GM12878 (cell line): ENCODE measurements around the gene KCNA3. TPM values are rescaled to one million over a fixed set of nuclear protein-coding genes. Genes with fewer than 3 reads are reported as not detected.
A peak's percentile ranks its signal among the peaks of the same experiment; 100 is the strongest.

Experiments
- ATAC-seq: fragments of 200-7000 bp; cut with Tn5 transposase; 3 replicates; pipeline ENCODE4 v1.9.1; 2020; ENCODE audit warnings: mild to moderate bottlenecking, moderate library complexity
- BruUV-seq: library from RNA; stranded (reverse); fragments of 400-500 nt; replicated peaks from 2 replicates; lab custom pipeline; 2021; lab: Mats Ljungman, UMichigan
- CTCF ChIA-PET: fragments of 300-600 bp; sonication (Branson Sonifier 250); formaldehyde crosslinking; extraction: SDS; loops from one replicate; lab custom pipeline; 2021; ENCODE audit warnings: inconsistent platforms; lab: Yijun Ruan, JAX
- POLR2A ChIA-PET: fragments of 350-600 bp; formaldehyde crosslinking; extraction: SDS; loops from one replicate; lab custom pipeline; 2021; ENCODE audit warnings: inconsistent platforms; lab: Charles Lee
- RAD21 ChIA-PET: fragments of 300-600 bp; sonication (Branson Sonifier 250); formaldehyde crosslinking; loops from one replicate; lab custom pipeline; 2023; ENCODE audit warnings: antibody characterized with exemption; ENCODE audit not compliant: unreplicated experiment; lab: Charles Lee
- SMC1A ChIA-PET: fragments of 300-600 bp; sonication (Branson Sonifier 250); formaldehyde crosslinking; loops from one replicate; lab custom pipeline; 2023; ENCODE audit not compliant: unreplicated experiment, uncharacterized antibody; lab: Charles Lee
- DNase-seq: peaks from one replicate; pipeline ENCODE4 v3.0.0-alpha.2; 2011; ENCODE audit warnings: low read depth, low spot score
- FAIRE-seq: peaks from 3 replicates; lab custom pipeline; 2011; peaks lifted over from hg19 to GRCh38; lab: Jason Lieb, UNC
- H2AFZ ChIP-seq: 2 replicates; pipeline ENCODE4 v1.6.0; 2011; ENCODE audit warnings: low read depth, low read length, control low read depth; ENCODE audit not compliant: control insufficient read depth
- H3K27ac ChIP-seq: 2 replicates; pipeline ENCODE4 v1.5.1; 2011; ENCODE audit warnings: control low read depth; ENCODE audit not compliant: control insufficient read depth, insufficient read depth
- H3K27me3 ChIP-seq, 2 experiments: replicated peaks in 1 of 2; 2 replicates each; pipeline versions ENCODE4 v1.6.0 to v1.6.1; 2011; ENCODE audit warnings: low read length in 1 of 2; ENCODE audit not compliant: control insufficient read depth in 2 of 2, insufficient read depth in 2 of 2
- H3K36me3 ChIP-seq, 2 experiments: 2 replicates each; pipeline ENCODE4 v1.5.1; 2011; ENCODE audit warnings: low read length in 1 of 2; ENCODE audit not compliant: control insufficient read depth in 2 of 2, insufficient read depth in 2 of 2
- H3K4me1 ChIP-seq: 2 replicates; pipeline ENCODE4 v1.6.1; 2011; ENCODE audit warnings: mild to moderate bottlenecking, low read length, moderate library complexity, mixed read lengths; ENCODE audit not compliant: control insufficient read depth, insufficient read depth
- H3K4me2 ChIP-seq: 2 replicates; pipeline ENCODE4 v1.6.0; 2011; ENCODE audit warnings: control low read depth; ENCODE audit not compliant: control insufficient read depth, insufficient read depth
- H3K4me3 ChIP-seq: fragments of 200-600 bp; sonication (generic); 2 replicates; pipeline ENCODE4 v1.5.1; 2016
- H3K79me2 ChIP-seq: 2 replicates; pipeline ENCODE4 v1.6.0; 2011; ENCODE audit warnings: low read length; ENCODE audit not compliant: control insufficient read depth, insufficient read depth
- H3K9ac ChIP-seq: 2 replicates; pipeline ENCODE4 v1.8.0; 2011; ENCODE audit warnings: low read length, control low read depth, mixed read lengths; ENCODE audit not compliant: control insufficient read depth, insufficient read depth
- H3K9me3 ChIP-seq: replicated peaks from 3 replicates; pipeline ENCODE4 v1.5.1; 2011; ENCODE audit warnings: mild to moderate bottlenecking, low read length; ENCODE audit not compliant: control insufficient read depth, insufficient read depth
- H4K20me1 ChIP-seq: 2 replicates; pipeline ENCODE4 v1.6.0; 2011; ENCODE audit not compliant: control insufficient read depth, insufficient read depth
- BCL3 ChIP-seq: IDR thresholded peaks from 2 replicates; pipeline ENCODE4 v1.6.1; 2011; ENCODE audit warnings: borderline replicate concordance, low read depth, mild to moderate bottlenecking, moderate library complexity, low read length; ENCODE audit not compliant: insufficient read depth, poor library complexity, severe bottlenecking
- FOS ChIP-seq: IDR thresholded peaks from 3 replicates; pipeline ENCODE4 v1.6.1; 2011; ENCODE audit warnings: borderline replicate concordance; ENCODE audit not compliant: insufficient read length; ENCODE audit errors: extremely low read depth
- FOXM1 ChIP-seq: IDR thresholded peaks from 2 replicates; pipeline ENCODE4 v1.6.1; 2012; ENCODE audit warnings: low read depth, mild to moderate bottlenecking, inconsistent platforms, low read length, moderate library complexity
- IRF3 ChIP-seq: fragments of 450-650 bp; IDR thresholded peaks from 2 replicates; pipeline ENCODE4 v1.6.1; 2014; ENCODE audit warnings: mild to moderate bottlenecking
- KDM1A ChIP-seq: fragments of 200-600 bp; sonication (generic); IDR thresholded peaks from 2 replicates; pipeline ENCODE4 v1.6.1; 2016; ENCODE audit warnings: borderline replicate concordance
- MYB ChIP-seq: fragments of 150-350 bp; IDR thresholded peaks from 2 replicates; pipeline ENCODE4 v1.6.1; 2014; ENCODE audit warnings: mild to moderate bottlenecking, low read depth, low read length, borderline replicate concordance
- NFIC ChIP-seq: IDR thresholded peaks from 2 replicates; pipeline ENCODE4 v1.6.1; 2012; ENCODE audit warnings: low read depth, mild to moderate bottlenecking, inconsistent platforms, low read length, moderate library complexity
- NR2C1 ChIP-seq: fragments of 450-650 bp; IDR thresholded peaks from 2 replicates; pipeline ENCODE4 v1.6.1; 2017; ENCODE audit warnings: antibody characterized with exemption, mild to moderate bottlenecking, moderate library complexity
- POLR2AphosphoS5 ChIP-seq: IDR thresholded peaks from 2 replicates; pipeline ENCODE4 v1.6.1; 2011; ENCODE audit warnings: mild to moderate bottlenecking, low read length, inconsistent platforms
- RUNX3 ChIP-seq: IDR thresholded peaks from 2 replicates; pipeline ENCODE4 v1.6.1; 2012; ENCODE audit warnings: low read length, inconsistent platforms
- SIN3A ChIP-seq: IDR thresholded peaks from 2 replicates; pipeline ENCODE4 v1.6.1; 2012; ENCODE audit warnings: low read depth, low read length, improper control_type of control experiment
- SIX5 ChIP-seq: IDR thresholded peaks from 2 replicates; pipeline ENCODE4 v1.6.1; 2011; ENCODE audit warnings: mild to moderate bottlenecking, low read depth, low read length, moderate library complexity; ENCODE audit not compliant: severe bottlenecking
- SRF ChIP-seq, 2 experiments: IDR thresholded peaks; 2 replicates each; pipeline ENCODE4 v1.6.1; 2011; ENCODE audit warnings: low read depth in 2 of 2, low read length in 2 of 2, mild to moderate bottlenecking in 1 of 2, moderate library complexity in 1 of 2
- ZBED1 ChIP-seq: IDR thresholded peaks from 2 replicates; pipeline ENCODE4 v1.6.1; 2016; ENCODE audit warnings: borderline replicate concordance
- WGBS: methylation state at CpG from one replicate; pipeline ENCODE4 v1.1.6; 2016; ENCODE audit warnings: low lambda C conversion rate; ENCODE audit not compliant: insufficient replicate concordance, insufficient coverage; ENCODE audit errors: missing lambda C conversion rate; 5-methylcytosine and 5-hydroxymethylcytosine counted together
- in situ Hi-C: fragments of 300-500 bp; cut with MboI; formaldehyde crosslinking; loops from 9 replicates; pipeline ENCODE4 v1.14.3; 2018; ENCODE audit warnings: mixed read lengths
- intact Hi-C: fragments of 100-400 bp; cut with micrococcal nuclease; formaldehyde crosslinking; loops from one replicate; pipeline ENCODE4 v1.14.2; 2022; ENCODE audit not compliant: unreplicated experiment
- polyA plus RNA-seq, 11 experiments: library from polyadenylated mRNA; depleted of rRNA in 4 of 11; unstranded in 6 of 11; stranded (reverse) in 5 of 11; fragments of >200 nt; fragmentation: Nextera tagmentation in 4 of 11; fragmentation: Illumina TruSeq in 1 of 11; extraction: Ambion mirVana in 4 of 11; extraction: Trizol in 1 of 11; gene quantifications; 1 replicate in 1 of 11; 2 replicates in 10 of 11; pipeline versions ENCODE4 v1.2.1 to v1.2.3, GENCODE V29; 2011 to 2016; ENCODE audit warnings: inconsistent platforms in 2 of 11, missing spikeins in 2 of 11, low read depth in 1 of 11
- total RNA-seq, 4 experiments: library from RNA; depleted of rRNA in 3 of 4; stranded (reverse); fragments of >200 nt in 3 of 4; fragmentation: Illumina TruSeq in 1 of 4; extraction: Trizol in 1 of 4; gene quantifications; 2 replicates each; pipeline versions ENCODE4 v1.2.1 to v1.2.3, GENCODE V29; 2013 to 2021

Gene KCNA3
- total and polyA plus RNA-seq, 10 of the 15 experiments (the other 5 are each of a cell fraction or from before 2014, with no cell fraction given), result 0.10 to 3.3 (median 1.7) TPM

GRCh38 chr1:110648417-110648816 is 26.3 kb downstream of the KCNA3 start:
- Histone ChIP-seq H3K27me3 (no peaks in the 10 kb centered on the region), H3K36me3 (no peaks in the 10 kb centered on the region), H4K20me1 (no peaks in the 10 kb centered on the region), H3K79me2 (no peaks in the 10 kb centered on the region), H3K9ac (no peak overlapping the region), H3K4me2 (no peak overlapping the region), H3K9me3 (no peaks in the 10 kb centered on the region), H3K27ac (no peak overlapping the region), H3K4me3 (no peak overlapping the region), H3K4me1 (peaks cover 10% of the 10 kb centered on the region; the same call in 1 of the 2 replicates), H2AFZ (no peak overlapping the region)
- no peak for TF ChIP-seq SIN3A
- DNase-seq (no peak), ATAC-seq (no peak), FAIRE-seq (no peak)
- CTCF ChIA-PET, result interaction anchor here (1.5 to 9.8 kb wide), 5 partner anchors 10 to 134 kb away, joined by 7 to 60 read pairs (median 20); no protein-coding TSS in a partner anchor
- RAD21 ChIA-PET, result interaction anchor here (2.4 to 7.0 kb wide), 2 partner anchors 13 to 117 kb away, joined by 12 to 82 read pairs; no protein-coding TSS in a partner anchor
- in situ Hi-C loops (no loop called here), intact Hi-C loops (no loop called here)
- BruUV-seq, result no TSS peak
- POLR2A ChIA-PET, result interaction anchor here (1.3 kb wide), 1 partner anchor 11 kb away, joined by 4 read pairs; no protein-coding TSS in a partner anchor
- SMC1A ChIA-PET, result interaction anchor here (0.8 to 12.5 kb wide), 6 partner anchors 9 to 117 kb away, joined by 3 to 144 read pairs (median 10); no protein-coding TSS in a partner anchor
- WGBS, result 18% methylated on average over 2 of the region's 2 CpGs

GRCh38 chr1:110647254-110647891 is 27.4 kb downstream of the KCNA3 start:
- in situ Hi-C loops (no loop called here), intact Hi-C loops (no loop called here)
- Histone ChIP-seq H3K27me3 (no peaks in the 10 kb centered on the region), H3K36me3 (no peaks in the 10 kb centered on the region), H3K79me2 (no peaks in the 10 kb centered on the region), H3K4me3 (no peak overlapping the region), H3K9ac (no peak overlapping the region), H3K4me1 (peaks cover 12% of the 10 kb centered on the region; the same call in 1 of the 2 replicates), H3K9me3 (no peaks in the 10 kb centered on the region), H4K20me1 (no peaks in the 10 kb centered on the region), H3K27ac (no peak overlapping the region), H2AFZ (no peak overlapping the region; the same call in 1 of the 2 replicates), H3K4me2 (no peak overlapping the region)
- BruUV-seq, result no TSS peak
- ChIA-PET CTCF (interaction anchor here (0.7 to 9.8 kb wide), 7 partner anchors 8 to 182 kb away, joined by 3 to 60 read pairs (median 16); no protein-coding TSS in a partner anchor), RAD21 (interaction anchor here (0.6 to 7.0 kb wide), 6 partner anchors 11 to 118 kb away, joined by 3 to 82 read pairs (median 3); no protein-coding TSS in a partner anchor), POLR2A (interaction anchor here (0.6 to 1.3 kb wide), 4 partner anchors 10 to 62 kb away, joined by 3 to 5 read pairs (median 4); no protein-coding TSS in a partner anchor), SMC1A (interaction anchor here (0.5 to 12.5 kb wide), 10 partner anchors 10 to 134 kb away, joined by 3 to 144 read pairs (median 4); no protein-coding TSS in a partner anchor)
- no peak for FAIRE-seq
- no peak for DNase-seq
- peak; percentile 57 for ATAC-seq
- WGBS, result 19% methylated on average over 5 of the region's 5 CpGs
- TF ChIP-seq NFIC (peak; percentile 87; the same call in 1 of the 2 replicates), BCL3 (no peak), SRF (IDR thresholded peaks at IDR 0.05; ENCODE audit: low read depth in 2 of 2, low read length in 2 of 2) (no peak), IRF3 (no peak), FOS (no peak), ZBED1 (no peak), SIX5 (no peak), KDM1A (no peak), NR2C1 (no peak), RUNX3 (peak; percentile 84), MYB (no peak), POLR2AphosphoS5 (no peak), FOXM1 (peak; percentile 80; the same call in 1 of the 2 replicates)
